Measurements from ENCODE around the gene RXRA. TPM values are rescaled to one million over a fixed set of nuclear protein-coding genes. Genes with fewer than 3 reads are reported as not detected.

The RXRA gene
- polyA plus RNA-seq, 3 donors = 15.8 to 91.0 (median 23.2) TPM

- 66% methylated on average over 19 of the region's 21 CpGs for WGBS (ENCODE audit: insufficient coverage)
- DNase-seq = no peak
- peaks cover 95% of the 10 kb centered on the region for H4K20me1 ChIP-seq (ENCODE audit: insufficient read depth, low read length)
- H3K9ac ChIP-seq (ENCODE audit: insufficient read depth, low read length, poor library complexity, severe bottlenecking) = no peak overlapping the region
- H3K9me3 Mint-ChIP-seq = no peaks in the 10 kb centered on the region
- peak overlapping the region in 1 of 3 experiments; percentile 69 for H3K4me3 ChIP-seq (replicated peaks in 1 of 3; ENCODE audit: low read depth in 2 of 3, low read length in 3 of 3)
- peaks cover 6 to 35% of the 10 kb centered on the region in 2 donors for H3K36me3 Mint-ChIP-seq
- no peak overlapping the region for H3K4me3 Mint-ChIP-seq
- H3K4me1 Mint-ChIP-seq = peaks cover 22% of the 10 kb centered on the region
- H3K27ac ChIP-seq (ENCODE audit: low read depth in 1 of 2, low read length in 2 of 2) = peak overlapping the region in 1 of 2 donors; percentile 93
- no peak overlapping the region for H2AFZ ChIP-seq (ENCODE audit: insufficient read depth, low read depth, low read length, poor library complexity, severe bottlenecking)
- no peaks in the 10 kb centered on the region for H3K9me3 ChIP-seq (replicated peaks in 1 of 2; ENCODE audit: control insufficient read depth in 1 of 2, insufficient read depth in 1 of 2, low read length in 2 of 2)
- peak overlapping the region in 3 of 7 donors; percentile 25 to 58 (median 54) for H3K27ac Mint-ChIP-seq
- no peak for TF ChIP-seq CTCF (IDR thresholded peaks at IDR 0.05)
- H3K27me3 ChIP-seq (ENCODE audit: control insufficient read depth in 2 of 2, insufficient read depth in 2 of 2, low read length in 2 of 2) = no peaks in the 10 kb centered on the region
- H3K79me2 ChIP-seq (ENCODE audit: insufficient read depth, low read length) = peaks cover 100% of the 10 kb centered on the region
- H3K36me3 ChIP-seq (replicated peaks in 1 of 2; ENCODE audit: control insufficient read depth in 1 of 2, insufficient read depth in 2 of 2, low read length in 2 of 2) = peaks cover 10% of the 10 kb centered on the region in 2 donors
- H3K4me1 ChIP-seq (ENCODE audit: control insufficient read depth in 1 of 2, insufficient read depth in 2 of 2, low read length in 2 of 2) = peaks cover 67 to 96% of the 10 kb centered on the region in 2 donors
- intact Hi-C loops (cut with micrococcal nuclease) = no loop called here
- peak overlapping the region; percentile 81 for H3K4me2 ChIP-seq (replicated peaks; ENCODE audit: extremely low read depth, low read length, poor library complexity, severe bottlenecking)
- peaks cover 0 to 2% (median 0%) of the 10 kb centered on the region in 3 donors for H3K27me3 Mint-ChIP-seq (ENCODE audit: low read depth in 3 of 3)
Measured at GRCh38 chr9:134346840-134347583, 20.8 kb downstream of the RXRA start.

- peaks cover 27% of the 10 kb centered on the region for H3K4me1 Mint-ChIP-seq
- H3K9me3 ChIP-seq (replicated peaks in 1 of 2; ENCODE audit: control insufficient read depth in 1 of 2, insufficient read depth in 1 of 2, low read length in 2 of 2) = no peaks in the 10 kb centered on the region
- H3K27me3 ChIP-seq (ENCODE audit: control insufficient read depth in 2 of 2, insufficient read depth in 2 of 2, low read length in 2 of 2) = no peaks in the 10 kb centered on the region
- peaks cover 0 to 2% (median 0%) of the 10 kb centered on the region in 3 donors for H3K27me3 Mint-ChIP-seq (ENCODE audit: low read depth in 3 of 3)
- peaks cover 57 to 87% of the 10 kb centered on the region in 2 donors for H3K4me1 ChIP-seq (ENCODE audit: control insufficient read depth in 1 of 2, insufficient read depth in 2 of 2, low read length in 2 of 2)
- peaks cover 100% of the 10 kb centered on the region for H3K79me2 ChIP-seq (ENCODE audit: insufficient read depth, low read length)
- peak overlapping the region in 1 of 2 donors; percentile 36 for H3K27ac ChIP-seq (ENCODE audit: low read depth in 1 of 2, low read length in 2 of 2)
- intact Hi-C loops (cut with micrococcal nuclease) = no loop called here
- no peak overlapping the region for H2AFZ ChIP-seq (ENCODE audit: insufficient read depth, low read depth, low read length, poor library complexity, severe bottlenecking)
- H3K36me3 Mint-ChIP-seq = peaks cover 6 to 36% of the 10 kb centered on the region in 2 donors
- H3K9me3 Mint-ChIP-seq = no peaks in the 10 kb centered on the region
- no peak overlapping the region for H3K4me3 ChIP-seq (replicated peaks in 1 of 3; ENCODE audit: low read depth in 2 of 3, low read length in 3 of 3)
- H3K9ac ChIP-seq (ENCODE audit: insufficient read depth, low read length, poor library complexity, severe bottlenecking) = no peak overlapping the region
- H3K4me2 ChIP-seq (replicated peaks; ENCODE audit: extremely low read depth, low read length, poor library complexity, severe bottlenecking) = no peak overlapping the region
- peak overlapping the region in 1 of 2 donors; percentile 16 for H3K4me3 Mint-ChIP-seq
- peak overlapping the region in 5 of 7 donors; percentile 22 to 69 (median 55) for H3K27ac Mint-ChIP-seq
- peaks cover 100% of the 10 kb centered on the region for H4K20me1 ChIP-seq (ENCODE audit: insufficient read depth, low read length)
- no peak for TF ChIP-seq CTCF (IDR thresholded peaks at IDR 0.05)
- WGBS (ENCODE audit: insufficient coverage) = 87% methylated on average over 10 of the region's 10 CpGs
- no peak for DNase-seq
- peaks cover 10% of the 10 kb centered on the region in 2 donors for H3K36me3 ChIP-seq (replicated peaks in 1 of 2; ENCODE audit: control insufficient read depth in 1 of 2, insufficient read depth in 2 of 2, low read length in 2 of 2)
Measured at GRCh38 chr9:134347996-134348395, 21.7 kb downstream of the RXRA start.
